Epithelial cell of proximal tubule (primary cell): ENCODE data around the gene SLC39A11. TPM values are rescaled to one million over a fixed set of nuclear protein-coding genes. Genes with fewer than 3 reads are reported as not detected.

Experiments used
- DNase-seq: peaks from one replicate; pipeline ENCODE4 v3.0.0-alpha.2; 2011; ENCODE audit warnings: low read depth
- H3K4me3 ChIP-seq: 2 replicates; pipeline ENCODE4 v1.5.1; 2011; ENCODE audit warnings: low read depth, mild to moderate bottlenecking, low read length
- total RNA-seq: library from RNA; depleted of rRNA; stranded (reverse); fragments of >200 nt; gene quantifications from 2 replicates; pipeline ENCODE4 v1.2.3, GENCODE V29; 2015
- TF ChIP-seq, protein P1 (sequence below): conservative IDR thresholded peaks from 2 replicates; pipeline ENCODE4 v1.5.1; 2012; ENCODE audit warnings: low read depth, mild to moderate bottlenecking, low read length

SLC39A11 gene
- total RNA-seq, 1 donor from 2014 or later, result 12.6 TPM

DNA sequence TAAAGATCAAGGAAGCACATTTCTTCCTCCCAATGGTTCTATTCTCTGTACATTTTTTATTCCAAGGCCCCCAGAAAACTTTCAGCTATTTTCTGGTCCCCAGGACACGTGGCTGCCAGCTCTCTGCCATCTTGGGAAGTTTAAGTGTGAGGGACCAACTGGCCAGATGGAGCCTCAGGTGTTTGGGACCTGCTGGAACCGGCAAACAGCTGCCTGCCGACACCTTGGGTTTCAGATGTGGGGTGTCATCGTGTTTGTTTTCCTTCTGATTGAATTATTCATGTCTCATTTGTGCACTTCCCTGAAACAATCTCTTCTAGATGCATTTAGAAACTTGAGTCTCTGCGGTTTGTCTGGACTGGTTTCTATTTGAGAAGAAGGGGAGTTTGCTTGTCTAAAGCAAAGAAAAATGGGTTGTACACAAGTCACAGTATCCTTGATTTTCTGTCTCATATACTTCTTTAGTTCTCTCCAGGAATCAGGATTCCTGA, 386.5 kb downstream of the SLC39A11 start:
- DNase-seq, result no peak
- TF ChIP-seq, protein P1, sequence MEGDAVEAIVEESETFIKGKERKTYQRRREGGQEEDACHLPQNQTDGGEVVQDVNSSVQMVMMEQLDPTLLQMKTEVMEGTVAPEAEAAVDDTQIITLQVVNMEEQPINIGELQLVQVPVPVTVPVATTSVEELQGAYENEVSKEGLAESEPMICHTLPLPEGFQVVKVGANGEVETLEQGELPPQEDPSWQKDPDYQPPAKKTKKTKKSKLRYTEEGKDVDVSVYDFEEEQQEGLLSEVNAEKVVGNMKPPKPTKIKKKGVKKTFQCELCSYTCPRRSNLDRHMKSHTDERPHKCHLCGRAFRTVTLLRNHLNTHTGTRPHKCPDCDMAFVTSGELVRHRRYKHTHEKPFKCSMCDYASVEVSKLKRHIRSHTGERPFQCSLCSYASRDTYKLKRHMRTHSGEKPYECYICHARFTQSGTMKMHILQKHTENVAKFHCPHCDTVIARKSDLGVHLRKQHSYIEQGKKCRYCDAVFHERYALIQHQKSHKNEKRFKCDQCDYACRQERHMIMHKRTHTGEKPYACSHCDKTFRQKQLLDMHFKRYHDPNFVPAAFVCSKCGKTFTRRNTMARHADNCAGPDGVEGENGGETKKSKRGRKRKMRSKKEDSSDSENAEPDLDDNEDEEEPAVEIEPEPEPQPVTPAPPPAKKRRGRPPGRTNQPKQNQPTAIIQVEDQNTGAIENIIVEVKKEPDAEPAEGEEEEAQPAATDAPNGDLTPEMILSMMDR, result no peak
- no peak overlapping the region for H3K4me3 ChIP-seq

DNA sequence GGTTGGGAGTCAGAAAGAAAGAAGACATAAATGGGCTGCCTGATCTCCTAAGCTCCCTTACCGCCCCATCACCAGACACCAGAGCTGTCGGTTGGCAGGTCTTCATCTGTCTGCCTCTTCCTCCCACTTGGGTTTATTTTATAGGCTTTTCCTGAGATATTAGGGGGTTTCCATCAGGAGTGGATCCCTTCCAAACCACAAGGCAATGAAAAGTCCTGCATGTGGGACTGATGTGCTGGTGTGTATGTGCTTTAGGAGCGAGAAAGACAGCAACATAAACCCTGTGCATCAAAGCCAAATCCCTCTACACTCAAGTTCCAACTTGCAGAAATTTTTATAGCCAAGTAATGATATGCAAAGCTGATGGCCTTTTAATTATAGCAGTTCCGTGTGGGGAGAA, 389.5 kb downstream of the SLC39A11 start:
- H3K4me3 ChIP-seq, result no peak overlapping the region
- TF ChIP-seq, protein P1, result no peak
- DNase-seq, result no peak

DNA sequence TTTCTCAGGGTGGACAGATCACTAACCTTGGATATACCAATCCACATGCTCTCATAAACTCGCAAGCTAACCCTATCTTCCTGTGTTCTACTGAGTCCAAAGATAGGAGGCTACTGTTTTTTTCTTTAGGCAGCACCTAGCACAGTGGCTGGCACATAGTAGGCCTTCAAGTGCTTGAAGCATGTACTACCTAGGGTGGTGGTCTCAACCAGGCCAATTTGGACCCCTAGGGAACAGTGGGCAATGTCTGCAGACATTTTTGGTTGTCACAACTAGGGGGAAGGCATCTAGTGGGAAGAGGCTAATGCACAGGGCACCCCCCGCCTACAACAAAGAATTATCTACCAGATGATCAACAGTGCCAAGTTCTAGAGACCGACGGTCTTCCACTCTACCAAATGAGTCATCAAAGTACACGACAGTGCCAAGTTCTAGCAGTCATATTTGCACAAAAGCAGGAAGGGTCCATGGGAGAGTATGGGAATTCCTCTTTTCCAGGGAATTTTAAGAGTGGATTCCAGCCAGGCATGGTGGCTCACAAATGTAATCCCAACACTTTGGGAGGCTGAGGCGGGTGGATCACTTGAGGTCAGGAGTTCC, 390.3 kb downstream of the SLC39A11 start:
- DNase-seq, result no peak
- TF ChIP-seq, protein P1, result no peak
- no peak overlapping the region for H3K4me3 ChIP-seq

DNA sequence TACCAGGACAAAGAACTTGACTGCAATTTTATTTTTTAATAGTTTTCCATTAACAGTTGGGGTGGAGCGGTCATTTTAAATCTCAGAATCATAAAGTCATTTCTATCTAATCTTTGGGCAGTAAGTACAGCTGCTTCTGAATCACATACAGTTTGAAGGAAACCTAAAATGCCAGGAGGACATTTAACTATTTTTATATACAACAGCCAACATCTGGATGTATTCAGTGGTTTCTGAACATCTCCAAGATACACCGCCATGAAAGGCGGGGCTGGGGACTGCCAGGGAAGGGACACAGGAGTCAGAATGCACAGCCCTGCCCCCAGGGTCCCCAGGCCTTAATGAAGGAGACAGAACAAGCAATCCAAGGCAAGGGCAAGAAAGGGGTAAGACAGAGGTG, 392.3 kb downstream of the SLC39A11 start:
- no peak overlapping the region for H3K4me3 ChIP-seq
- TF ChIP-seq, protein P1, result no peak
- DNase-seq, result no peak

DNA sequence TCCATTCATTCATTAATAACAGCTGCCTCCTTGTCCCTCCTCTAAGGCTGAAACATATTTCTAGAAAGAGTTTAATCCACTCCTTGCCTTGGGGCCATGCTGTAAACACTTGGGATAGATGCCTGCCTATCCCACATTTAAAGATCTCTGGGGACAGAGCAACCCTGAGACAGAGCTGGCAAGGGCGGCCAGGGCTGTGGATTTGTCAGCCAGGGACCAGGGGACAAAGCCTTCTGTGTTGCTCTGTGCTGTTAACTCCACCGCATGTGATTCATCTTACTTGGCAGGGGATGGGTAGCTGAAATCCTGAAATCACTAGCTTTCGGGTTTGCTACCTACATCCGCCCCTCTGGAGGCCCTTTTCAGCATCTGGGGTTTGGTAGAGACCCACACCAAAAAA, 392.9 kb downstream of the SLC39A11 start:
- H3K4me3 ChIP-seq, result no peak overlapping the region
- TF ChIP-seq, protein P1, result no peak
- no peak for DNase-seq

DNA sequence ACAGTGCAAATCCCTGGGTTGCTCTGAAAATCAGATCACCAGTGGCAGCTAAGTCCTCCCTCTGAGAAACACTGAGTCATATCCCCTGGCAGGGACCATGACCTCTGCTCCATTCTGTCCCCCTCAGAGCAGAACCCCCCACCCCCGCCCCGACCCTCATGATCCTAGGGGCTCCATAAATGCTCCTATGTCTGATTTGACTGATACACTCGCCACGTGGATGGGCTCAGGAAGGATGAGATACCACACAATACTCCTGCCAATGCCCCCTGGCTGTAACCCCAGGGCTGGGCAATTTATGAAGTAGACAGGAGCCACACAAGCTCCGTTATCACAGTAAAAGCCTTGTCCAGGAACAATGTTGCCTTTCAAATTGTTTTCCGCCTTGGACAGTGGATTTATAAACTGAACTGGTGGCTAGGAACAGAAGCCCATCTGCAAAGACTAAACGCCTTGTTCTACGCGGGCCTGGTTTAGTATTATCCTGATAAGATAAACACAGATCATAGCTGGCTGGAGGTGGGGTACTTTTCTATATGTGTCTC, 394.8 kb downstream of the SLC39A11 start:
- TF ChIP-seq, protein P1, result no peak

DNA sequence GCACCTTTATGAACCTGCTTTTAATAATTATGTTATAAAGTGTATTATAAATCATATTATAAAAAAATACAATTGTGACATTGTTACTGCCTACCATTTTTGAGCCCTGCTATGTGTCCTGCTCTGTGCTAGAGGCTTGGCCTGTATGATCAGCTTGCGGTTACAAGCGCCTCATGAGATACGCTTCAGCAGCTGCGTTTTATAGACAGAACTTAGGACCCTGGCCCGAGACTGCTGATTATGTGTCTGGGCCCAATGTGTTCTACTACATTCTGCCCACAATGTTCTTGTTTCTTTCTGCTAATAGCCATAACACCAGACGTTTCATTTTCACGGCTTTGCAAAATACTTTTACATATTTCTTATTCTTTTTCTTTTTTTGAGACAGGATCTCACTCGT, 395.8 kb downstream of the SLC39A11 start:
- no peak for DNase-seq
- no peak overlapping the region for H3K4me3 ChIP-seq
- TF ChIP-seq, protein P1, result no peak

More for the DNA sequence above, 394.8 kb downstream of the SLC39A11 start:
- DNase-seq, result no peak
- no peak overlapping the region for H3K4me3 ChIP-seq
